HG03571 (cell line): ENCODE measurements around the gene TRAPPC12.
A peak's percentile ranks its signal among the peaks of the same experiment; 100 is the strongest.
"Not testable (repeated sequence)": the region's sequence is repeated elsewhere in the genome, so short reads cannot be mapped to it uniquely, and the experiment has no call there.

Experiments
- ATAC-seq: cut with Tn5 transposase; IDR thresholded peaks from one replicate; pipeline ENCODE4 v1.9.1; 2021; ENCODE audit not compliant: unreplicated experiment

The TRAPPC12 gene

GRCh38 chr2:3430740-3431490 lies 51.4 kb downstream of the TRAPPC12 start:
- ATAC-seq: no peak

- no peak for ATAC-seq
Observed at GRCh38 chr2:3432067-3432466, 52.6 kb downstream of the TRAPPC12 start.

- no peak for ATAC-seq
Observed at GRCh38 chr2:3432693-3433338, 53.3 kb downstream of the TRAPPC12 start.

GRCh38 chr2:3433339-3433699 lies 53.8 kb downstream of the TRAPPC12 start:
- no peak for ATAC-seq

- no peak for ATAC-seq
Observed at GRCh38 chr2:3433776-3434400, 54.4 kb downstream of the TRAPPC12 start.

GRCh38 chr2:3434654-3435053 lies 55.2 kb downstream of the TRAPPC12 start:
- ATAC-seq: no peak

GRCh38 chr2:3435445-3435844 lies 56.0 kb downstream of the TRAPPC12 start:
- no peak for ATAC-seq

GRCh38 chr2:3440477-3440876 lies 61.0 kb downstream of the TRAPPC12 start:
- no peak for ATAC-seq

GRCh38 chr2:3441465-3441864 lies 62.0 kb downstream of the TRAPPC12 start:
- no peak for ATAC-seq

- ATAC-seq: peak; percentile 81
Observed at GRCh38 chr2:3442185-3442584, 62.7 kb downstream of the TRAPPC12 start.

- no peak for ATAC-seq
Observed at GRCh38 chr2:3443083-3443482, 63.6 kb downstream of the TRAPPC12 start.

- no peak for ATAC-seq
Observed at GRCh38 chr2:3443506-3444084, 64.1 kb downstream of the TRAPPC12 start.

- ATAC-seq: no peak
Observed at GRCh38 chr2:3445891-3446290, 66.4 kb downstream of the TRAPPC12 start.

GRCh38 chr2:3446381-3446780 lies 66.9 kb downstream of the TRAPPC12 start:
- ATAC-seq: no peak

- ATAC-seq: not testable (repeated sequence)
Observed at GRCh38 chr2:3447186-3447585, 67.7 kb downstream of the TRAPPC12 start.

- no peak for ATAC-seq
Observed at GRCh38 chr2:3447789-3448317, 68.4 kb downstream of the TRAPPC12 start.

- ATAC-seq: not testable (repeated sequence)
Observed at GRCh38 chr2:3448441-3448911, 69.0 kb downstream of the TRAPPC12 start.

GRCh38 chr2:3449086-3449485 lies 69.6 kb downstream of the TRAPPC12 start:
- no peak for ATAC-seq

- ATAC-seq: no peak
Observed at GRCh38 chr2:3449936-3450335, 70.4 kb downstream of the TRAPPC12 start.

- ATAC-seq: no peak
Observed at GRCh38 chr2:3450385-3451010, 71.0 kb downstream of the TRAPPC12 start.

- no peak for ATAC-seq
Observed at GRCh38 chr2:3451169-3451568, 71.7 kb downstream of the TRAPPC12 start.
